HG03175 (cell line): ENCODE results near the gene SPG11.
"Not testable (repeated sequence)": the region's sequence is repeated elsewhere in the genome, so short reads cannot be mapped to it uniquely, and the experiment has no call there.

Experiments
- ATAC-seq: cut with Tn5 transposase; IDR thresholded peaks from one replicate; pipeline ENCODE4 v1.9.1; 2021; ENCODE audit warnings: mild to moderate bottlenecking, moderate library complexity; ENCODE audit not compliant: unreplicated experiment

Gene SPG11

GRCh38 chr15:44676676-44677075 lies 13.2 kb upstream of the SPG11 start:
- no peak for ATAC-seq

- ATAC-seq, result no peak
Observed at GRCh38 chr15:44675911-44676310, 12.4 kb upstream of the SPG11 start.

- ATAC-seq, result no peak
Observed at GRCh38 chr15:44673639-44674038, 10.2 kb upstream of the SPG11 start.

GRCh38 chr15:44670087-44670950 lies 6.9 kb upstream of the SPG11 start:
- ATAC-seq, result no peak

- ATAC-seq, result no peak
Observed at GRCh38 chr15:44668921-44669320, 5.5 kb upstream of the SPG11 start.

GRCh38 chr15:44667039-44667360 lies 3.5 kb upstream of the SPG11 start:
- no peak for ATAC-seq

- ATAC-seq, result peak; percentile 26
Observed at GRCh38 chr15:44666210-44667038, 3.0 kb upstream of the SPG11 start.

GRCh38 chr15:44662478-44663409 lies 718 bp downstream of the SPG11 start:
- ATAC-seq, result peak; percentile 52

- ATAC-seq, result no peak
Observed at GRCh38 chr15:44661576-44661975, 1.9 kb downstream of the SPG11 start.

GRCh38 chr15:44659056-44659455 lies 4.4 kb downstream of the SPG11 start:
- ATAC-seq, result no peak

GRCh38 chr15:44657378-44657777 lies 6.1 kb downstream of the SPG11 start:
- no peak for ATAC-seq

GRCh38 chr15:44656913-44657312 lies 6.5 kb downstream of the SPG11 start:
- no peak for ATAC-seq

- no peak for ATAC-seq
Observed at GRCh38 chr15:44656298-44656697, 7.2 kb downstream of the SPG11 start.

GRCh38 chr15:44654858-44655257 lies 8.6 kb downstream of the SPG11 start:
- no peak for ATAC-seq

GRCh38 chr15:44647637-44648036 lies 15.8 kb downstream of the SPG11 start:
- ATAC-seq, result no peak

GRCh38 chr15:44647036-44647435 lies 16.4 kb downstream of the SPG11 start:
- no peak for ATAC-seq

- no peak for ATAC-seq
Observed at GRCh38 chr15:44646460-44646859, 17.0 kb downstream of the SPG11 start.

GRCh38 chr15:44641651-44642050 lies 21.8 kb downstream of the SPG11 start:
- ATAC-seq, result no peak

GRCh38 chr15:44636976-44637375 lies 26.5 kb downstream of the SPG11 start:
- no peak for ATAC-seq

GRCh38 chr15:44633603-44634002 lies 29.9 kb downstream of the SPG11 start:
- no peak for ATAC-seq

- ATAC-seq, result not testable (repeated sequence)
Observed at GRCh38 chr15:44625286-44625685, 38.2 kb downstream of the SPG11 start.
